ENCODE data around the gene NAA25.
A peak's percentile ranks its signal among the peaks of the same experiment; 100 is the strongest.
"Not testable (repeated sequence)": the region's sequence is repeated elsewhere in the genome, so short reads cannot be mapped to it uniquely, and the experiment has no call there.

The NAA25 gene

GRCh38 chr12:112121780-112122565 is 13.4 kb upstream of the NAA25 start:
- DNase-seq (ENCODE audit: insufficient read length, low spot score), result no peak
- no peak for FAIRE-seq
- TF ChIP-seq POU2F2 (IDR thresholded peaks at IDR 0.05; ENCODE audit: low read depth, low read length), result no peak
- no peak for TF ChIP-seq SPI1 (IDR thresholded peaks at IDR 0.05; ENCODE audit: low read depth, low read length)
- TF ChIP-seq POLR2AphosphoS5 (IDR thresholded peaks at IDR 0.05; ENCODE audit: low read depth, low read length), result no peak
- no peak for TF ChIP-seq TAF1 (IDR thresholded peaks at IDR 0.05; ENCODE audit: low read depth, low read length)
- no peak for TF ChIP-seq POLR2A (IDR thresholded peaks at IDR 0.05; ENCODE audit: low read depth, low read length)
- no peak for TF ChIP-seq PAX5 (IDR thresholded peaks at IDR 0.05; ENCODE audit: insufficient read depth, low read length, severe bottlenecking)

GRCh38 chr12:112117685-112118084 is 9.1 kb upstream of the NAA25 start:
- TF ChIP-seq SPI1 (IDR thresholded peaks at IDR 0.05; ENCODE audit: low read depth, low read length), result no peak
- FAIRE-seq (no peak), DNase-seq (ENCODE audit: insufficient read length, low spot score) (no peak)

- DNase-seq (ENCODE audit: insufficient read length, low spot score) (no peak), FAIRE-seq (peak; percentile 75)
- TF ChIP-seq POLR2AphosphoS5 (IDR thresholded peaks at IDR 0.05; ENCODE audit: low read depth, low read length) (no peak), TAF1 (IDR thresholded peaks at IDR 0.05; ENCODE audit: low read depth, low read length) (no peak), POU2F2 (IDR thresholded peaks at IDR 0.05; ENCODE audit: low read depth, low read length) (peak; percentile 100), PAX5 (IDR thresholded peaks at IDR 0.05; ENCODE audit: insufficient read depth, low read length, severe bottlenecking) (no peak)
Measured at GRCh38 chr12:112116232-112117060, 7.9 kb upstream of the NAA25 start.

- DNase-seq (ENCODE audit: insufficient read length, low spot score) (no peak), FAIRE-seq (no peak)
- TF ChIP-seq PAX5 (IDR thresholded peaks at IDR 0.05; ENCODE audit: insufficient read depth, low read length, severe bottlenecking) (no peak), POU2F2 (IDR thresholded peaks at IDR 0.05; ENCODE audit: low read depth, low read length) (no peak), POLR2A (IDR thresholded peaks at IDR 0.05; ENCODE audit: low read depth, low read length) (no peak)
Measured at GRCh38 chr12:112115259-112116045, 6.9 kb upstream of the NAA25 start.

GRCh38 chr12:112112409-112113133 is 4.0 kb upstream of the NAA25 start:
- no peak for FAIRE-seq
- DNase-seq (ENCODE audit: insufficient read length, low spot score), result no peak
- TF ChIP-seq POLR2A (IDR thresholded peaks at IDR 0.05; ENCODE audit: low read depth, low read length) (no peak), TAF1 (IDR thresholded peaks at IDR 0.05; ENCODE audit: low read depth, low read length) (no peak), POU2F2 (IDR thresholded peaks at IDR 0.05; ENCODE audit: low read depth, low read length) (no peak), SPI1 (IDR thresholded peaks at IDR 0.05; ENCODE audit: low read depth, low read length) (no peak), POLR2AphosphoS5 (IDR thresholded peaks at IDR 0.05; ENCODE audit: low read depth, low read length) (no peak), PAX5 (IDR thresholded peaks at IDR 0.05; ENCODE audit: insufficient read depth, low read length, severe bottlenecking) (no peak)

GRCh38 chr12:112111931-112112330 is 3.3 kb upstream of the NAA25 start:
- FAIRE-seq (no peak), DNase-seq (ENCODE audit: insufficient read length, low spot score) (no peak)
- no peak for TF ChIP-seq POU2F2 (IDR thresholded peaks at IDR 0.05; ENCODE audit: low read depth, low read length)
- no peak for TF ChIP-seq PAX5 (IDR thresholded peaks at IDR 0.05; ENCODE audit: insufficient read depth, low read length, severe bottlenecking)
- TF ChIP-seq POLR2A (IDR thresholded peaks at IDR 0.05; ENCODE audit: low read depth, low read length), result no peak
- no peak for TF ChIP-seq POLR2AphosphoS5 (IDR thresholded peaks at IDR 0.05; ENCODE audit: low read depth, low read length)
- TF ChIP-seq SPI1 (IDR thresholded peaks at IDR 0.05; ENCODE audit: low read depth, low read length), result no peak
- no peak for TF ChIP-seq TAF1 (IDR thresholded peaks at IDR 0.05; ENCODE audit: low read depth, low read length)

- not testable (repeated sequence) for FAIRE-seq; DNase-seq (ENCODE audit: insufficient read length, low spot score)
Measured at GRCh38 chr12:112110787-112111662, 2.4 kb upstream of the NAA25 start.

- 0 out of 2 replicates have a peak, but pooled peaks have one; percentile 24 for TF ChIP-seq SPI1 (IDR thresholded peaks at IDR 0.05; ENCODE audit: low read depth, low read length)
- no peak for TF ChIP-seq PAX5 (IDR thresholded peaks at IDR 0.05; ENCODE audit: insufficient read depth, low read length, severe bottlenecking)
- DNase-seq (ENCODE audit: insufficient read length, low spot score) (no peak), FAIRE-seq (no peak)
Measured at GRCh38 chr12:112107306-112108201, 1.0 kb downstream of the NAA25 start.

Data from GM12891 (cell line).